Astrocyte of the hippocampus (primary cell): Measurements from ENCODE around the gene YJEFN3.
A peak's percentile ranks its signal among the peaks of the same experiment; 100 is the strongest.

Experiments used
- DNase-seq: peaks from one replicate; pipeline ENCODE4 v3.0.0; 2011; ENCODE audit warnings: low read depth, low spot score

Gene YJEFN3

DNA sequence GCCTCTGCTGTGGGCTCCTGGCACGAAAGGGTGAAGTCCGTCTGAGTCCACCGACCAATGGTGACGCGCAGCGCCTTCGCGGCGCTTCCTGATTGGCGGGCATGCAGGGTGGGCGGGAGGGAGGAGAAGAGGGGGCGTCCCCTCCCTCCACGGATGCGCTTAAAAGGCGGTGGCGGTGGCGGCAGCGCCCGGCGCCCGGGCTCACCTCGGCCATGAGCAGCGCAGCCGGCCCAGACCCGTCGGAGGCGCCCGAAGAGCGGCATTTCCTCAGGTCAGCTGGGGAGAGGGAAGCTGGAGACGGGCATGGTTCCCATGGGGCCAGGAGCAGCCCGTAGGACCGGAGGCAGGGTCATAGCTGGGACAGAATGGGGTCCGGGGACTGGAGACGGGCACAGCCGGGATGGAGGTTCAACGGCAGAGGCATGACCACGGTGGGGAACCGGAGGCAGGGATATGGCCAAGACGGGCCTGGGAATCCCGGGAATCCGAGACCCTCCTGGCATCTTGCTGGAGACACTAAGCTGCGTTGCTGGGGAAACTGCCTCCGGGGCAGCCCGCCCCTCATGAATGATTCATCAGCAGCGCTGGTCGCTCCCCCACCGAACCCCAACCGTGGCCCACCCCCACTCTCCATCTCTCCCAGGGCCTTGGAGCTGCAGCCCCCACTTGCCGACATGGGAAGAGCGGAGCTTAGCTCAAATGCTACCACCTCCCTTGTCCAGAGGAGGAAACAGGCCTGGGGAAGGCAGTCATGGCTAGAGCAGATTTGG is at the start of gene YJEFN3:
Gene YJEFN3, plus strand, starts transcription at position 191 of the 770 bp plus-strand sequence. Its CDS starts 22 bp downstream, at position 213.
- DNase-seq: peak; percentile 88

DNA sequence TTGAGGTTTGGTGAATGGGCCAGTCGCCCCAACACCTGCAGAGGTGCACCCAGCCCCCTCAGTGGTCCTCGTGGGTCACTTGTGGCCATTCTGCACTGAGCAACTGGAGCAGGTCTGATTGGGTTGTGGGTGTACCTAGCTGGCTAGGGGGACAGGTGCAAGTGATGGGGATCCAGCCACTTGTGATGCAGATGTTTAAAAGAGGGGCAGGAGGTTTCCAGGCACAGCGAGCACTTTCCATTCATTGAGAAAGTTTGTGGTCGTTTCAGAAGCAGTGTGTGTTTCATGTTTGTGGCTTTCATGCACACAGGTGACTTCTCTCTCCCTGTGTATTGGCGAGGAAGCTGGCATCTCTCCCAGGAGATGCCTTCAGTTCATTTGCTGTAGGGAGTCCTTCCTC is 48.0 kb upstream of the YJEFN3 start:
- DNase-seq: peak; percentile 67

DNA sequence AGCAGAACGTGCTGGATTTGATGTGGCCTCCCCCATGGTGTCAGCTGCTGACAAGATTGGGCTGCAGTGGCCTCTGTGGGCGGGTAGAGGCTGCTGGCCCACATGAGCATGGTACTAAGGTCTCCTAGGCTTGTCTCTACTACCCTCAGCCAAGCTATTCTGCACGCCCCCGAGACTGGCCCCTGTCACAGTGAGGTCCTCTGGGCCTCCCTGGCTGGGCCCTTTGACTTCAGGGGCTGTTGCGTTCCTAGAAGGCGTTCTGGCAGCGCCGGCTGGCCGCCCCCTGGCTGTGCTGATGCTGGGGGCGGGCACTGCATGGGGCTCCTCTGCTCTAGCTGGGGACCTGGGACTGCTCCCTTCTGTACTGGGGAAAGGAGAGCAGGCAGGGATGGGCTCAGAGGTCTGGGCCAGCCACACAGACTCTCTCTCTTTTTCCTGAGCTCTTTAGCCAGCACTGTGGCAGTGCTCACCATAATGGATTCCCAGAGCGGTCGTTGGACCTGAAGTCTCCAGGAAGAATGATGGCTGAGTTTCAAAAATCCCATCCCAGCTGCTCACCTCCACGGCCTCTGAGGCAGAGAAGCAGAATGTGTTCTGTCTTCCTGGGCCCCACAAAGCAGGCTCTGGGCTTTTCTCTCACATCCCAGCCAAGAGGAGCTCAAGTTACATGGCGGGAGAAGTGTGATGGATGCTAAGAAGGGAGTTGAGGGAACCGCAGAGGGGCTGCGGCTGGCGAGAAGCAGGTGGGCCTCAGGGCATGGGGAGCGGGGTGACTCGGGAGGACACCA is 45.7 kb upstream of the YJEFN3 start:
- no peak for DNase-seq

- DNase-seq: peak; percentile 50
These were observed 43.3 kb upstream of the YJEFN3 start for GRCh38 chr19:19485161-19485997.

DNA sequence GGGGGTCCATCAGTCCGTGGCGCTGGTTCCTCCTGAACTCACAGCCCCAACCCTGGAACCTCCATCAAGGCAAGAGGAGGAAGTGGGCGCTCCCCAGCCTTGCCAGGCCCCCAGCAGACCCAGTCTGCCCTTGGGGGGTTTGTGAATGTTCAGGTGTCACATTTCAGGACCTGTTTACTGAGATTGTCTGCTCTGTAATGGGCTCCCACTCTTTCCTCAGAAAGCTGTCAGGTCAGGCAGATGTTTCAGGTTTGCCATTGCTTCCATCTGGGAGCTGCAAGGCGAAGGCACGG is 42.8 kb upstream of the YJEFN3 start:
- DNase-seq: no peak

DNA sequence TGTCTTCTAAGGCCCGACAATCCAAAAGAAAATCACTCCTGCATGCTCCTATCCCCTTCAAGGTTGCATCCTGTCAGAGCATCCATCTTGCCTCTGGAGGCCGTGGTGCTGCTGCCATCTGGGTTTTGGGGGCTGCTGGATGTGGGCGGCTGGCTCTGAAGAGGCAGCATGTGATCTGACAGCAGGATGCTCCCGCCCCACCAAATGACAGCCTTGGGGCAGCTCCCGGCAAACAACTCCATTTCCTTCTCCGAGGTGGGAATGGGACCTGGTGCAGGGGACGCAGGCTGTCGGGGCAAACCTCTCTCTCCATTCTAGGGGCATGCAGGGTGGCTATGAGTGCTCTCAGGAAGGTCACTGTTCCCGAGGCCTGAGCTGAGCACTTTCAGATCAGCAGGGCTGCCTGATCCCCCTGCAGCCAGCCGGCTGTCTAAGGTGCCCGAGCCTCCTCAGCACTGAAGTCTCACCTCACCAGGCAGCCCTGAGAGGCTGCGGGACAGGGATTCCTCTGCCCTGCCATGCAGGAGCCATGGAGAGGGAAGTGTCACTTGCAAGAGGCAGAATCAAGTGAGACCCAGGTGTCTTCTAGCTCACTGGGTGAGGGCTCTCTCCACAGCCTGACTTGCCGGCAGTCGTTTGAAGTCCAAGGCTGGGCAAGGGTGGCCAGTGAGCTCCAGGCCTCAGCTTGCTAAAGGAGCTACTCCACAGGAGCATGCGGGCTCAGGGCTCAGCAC is 42.2 kb upstream of the YJEFN3 start:
- DNase-seq: no peak

DNA sequence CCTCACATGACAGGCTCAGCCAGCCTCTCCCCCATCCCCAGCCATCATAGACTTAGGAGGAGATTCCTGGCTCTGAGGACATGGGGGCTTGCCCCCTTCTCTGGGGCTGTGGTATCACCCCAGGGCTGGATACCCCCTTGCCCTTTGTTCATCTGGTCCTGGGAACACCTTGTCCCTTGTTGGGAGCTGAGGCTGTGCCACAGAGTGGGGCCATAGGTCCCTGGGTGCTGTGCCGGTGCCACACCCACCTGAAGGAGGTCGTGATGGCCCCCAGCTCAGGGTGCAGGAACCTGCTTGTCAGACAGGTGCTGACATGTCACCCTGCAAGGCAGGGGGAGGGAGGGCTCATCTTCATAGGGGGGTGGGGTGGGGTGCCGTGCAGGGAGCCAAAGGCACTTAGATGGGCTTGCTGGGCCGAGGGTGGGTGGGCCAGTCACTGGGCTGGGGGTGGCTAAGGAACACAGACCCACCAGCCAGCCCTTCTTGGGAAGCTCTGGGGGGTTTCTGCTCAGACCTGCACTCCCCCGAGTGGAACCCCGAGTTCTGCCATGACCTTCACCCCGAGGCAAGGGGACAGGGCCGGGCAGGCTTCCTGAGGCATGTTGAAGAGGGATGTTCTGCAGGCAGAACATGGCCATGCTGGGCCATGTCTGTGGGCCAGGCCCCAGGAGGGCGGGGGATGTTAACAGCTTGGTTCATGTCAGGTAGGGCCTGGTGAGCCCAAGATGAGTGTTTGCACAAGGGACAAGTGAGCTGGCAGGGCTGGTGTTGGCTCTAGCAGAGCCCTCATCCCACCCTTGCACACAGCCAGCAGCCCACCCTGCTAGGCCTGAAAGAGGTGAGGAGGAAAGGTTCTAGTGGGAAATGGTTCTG is 41.4 kb upstream of the YJEFN3 start:
- DNase-seq: no peak

GRCh38 chr19:19487950-19488874 is 40.5 kb upstream of the YJEFN3 start:
- DNase-seq: no peak

- peak; percentile 93 for DNase-seq
These were observed 39.6 kb upstream of the YJEFN3 start for GRCh38 chr19:19488875-19489690.

GRCh38 chr19:19489804-19490204 is 38.9 kb upstream of the YJEFN3 start:
- DNase-seq: no peak

- DNase-seq: peak; percentile 91
These were observed 38.3 kb upstream of the YJEFN3 start for GRCh38 chr19:19490214-19490968.

- no peak for DNase-seq
These were observed 37.2 kb upstream of the YJEFN3 start for GRCh38 chr19:19491321-19492025.

- no peak for DNase-seq
These were observed 36.6 kb upstream of the YJEFN3 start for GRCh38 chr19:19492026-19492610.

- no peak for DNase-seq
These were observed 34.7 kb upstream of the YJEFN3 start for GRCh38 chr19:19493841-19494546.

DNA sequence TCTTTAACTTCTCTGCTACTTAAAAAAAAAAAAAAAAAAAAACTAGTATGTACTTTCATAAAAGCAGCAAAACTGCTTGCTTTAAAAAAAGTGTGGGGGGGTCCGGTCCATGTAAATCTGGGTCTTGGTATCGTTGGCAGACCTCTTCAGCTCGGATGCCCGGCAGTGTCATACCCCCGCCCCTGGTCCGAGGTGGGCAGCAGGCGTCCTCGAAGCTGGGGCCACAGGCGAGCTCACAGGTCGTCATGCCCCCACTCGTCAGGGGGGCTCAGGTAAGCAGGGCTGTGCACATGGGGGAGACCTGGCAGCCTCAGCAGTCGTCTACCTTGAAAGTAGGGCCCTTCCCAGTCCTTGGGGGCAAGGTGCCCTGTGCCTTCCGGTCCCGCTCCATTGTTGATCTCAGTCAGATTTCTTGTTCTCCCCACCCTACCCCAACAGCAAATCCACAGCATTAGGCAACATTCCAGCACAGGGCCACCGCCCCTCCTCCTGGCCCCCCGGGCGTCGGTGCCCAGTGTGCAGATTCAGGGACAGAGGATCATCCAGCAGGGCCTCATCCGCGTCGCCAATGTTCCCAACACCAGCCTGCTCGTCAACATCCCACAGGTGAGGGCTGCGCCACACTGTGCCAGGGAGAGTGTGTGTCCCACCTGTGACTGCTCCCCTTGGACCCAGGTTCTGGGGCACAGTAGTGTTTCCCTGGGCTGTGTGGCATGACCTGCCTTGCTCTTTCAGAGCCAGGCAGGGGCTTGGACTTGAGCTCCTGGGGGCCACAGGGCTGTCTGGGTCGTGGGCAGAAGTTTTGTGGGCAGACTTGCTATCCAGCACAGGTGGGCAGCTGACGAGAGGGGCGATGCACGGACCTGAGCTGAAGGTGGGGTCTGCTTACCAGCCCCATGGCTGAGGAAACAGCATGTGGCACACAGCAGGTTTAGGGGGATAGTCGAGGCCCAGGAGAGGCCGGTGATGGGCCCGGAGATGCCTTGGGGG is 32.8 kb upstream of the YJEFN3 start:
- DNase-seq: no peak
